Esophagus squamous epithelium (tissue), 5 donors: ENCODE measurements around the gene MIS18BP1. TPM values are rescaled to one million over a fixed set of nuclear protein-coding genes. Genes with fewer than 3 reads are reported as not detected.

ENCODE experiments used
- DNase-seq: peaks from one replicate; lab custom pipeline; 2025; lab: John Stamatoyannopoulos, UW
- H3K27ac ChIP-seq, 4 donors: fragments of 200-600 bp; sonication (generic); one replicate each; pipeline ENCODE4 v1.5.1; 2016 to 2019; ENCODE audit warnings: mild to moderate bottlenecking in 1 of 4
- H3K27me3 ChIP-seq, 4 donors: fragments of 200-600 bp; sonication (generic); 1 replicate in 3 of 4; 2 replicates in 1 of 4; pipeline versions ENCODE4 v1.5.1 to v1.6.0; 2017 to 2021; ENCODE audit warnings: antibody characterized with exemption in 1 of 4
- H3K36me3 ChIP-seq, 3 donors: fragments of 200-600 bp; sonication (generic); one replicate each; pipeline ENCODE4 v1.5.1; 2016 to 2019
- H3K4me1 ChIP-seq, 3 donors: fragments of 200-600 bp; sonication (generic); one replicate each; pipeline ENCODE4 v1.5.1; 2017 to 2019
- H3K4me3 ChIP-seq, 4 donors: fragments of 200-600 bp; sonication (generic); 1 replicate in 3 of 4; 2 replicates in 1 of 4; pipeline ENCODE4 v1.5.1; 2016 to 2019; ENCODE audit warnings: mild to moderate bottlenecking in 2 of 4, moderate library complexity in 1 of 4
- H3K9me3 ChIP-seq, 3 donors: fragments of 200-600 bp; sonication (generic); one replicate each; pipeline ENCODE4 v1.5.1; 2016 to 2019
- POLR2A ChIP-seq, 4 donors: fragments of 450-650 bp; IDR thresholded peaks; one replicate each; pipeline ENCODE4 v1.6.1; 2017; ENCODE audit warnings: antibody characterized with exemption in 4 of 4, mild to moderate bottlenecking in 4 of 4, moderate library complexity in 3 of 4
- WGBS, 2 donors: methylation state at CpG; one replicate each; pipeline ENCODE4 v1.1.5; 2018; 5-methylcytosine and 5-hydroxymethylcytosine counted together
- intact Hi-C: fragments of 100-400 bp; cut with DNase I; formaldehyde crosslinking; loops from one replicate; pipeline ENCODE4 v1.15.0; 2022
- small RNA-seq, 4 donors: library from RNA; depleted of rRNA; stranded (forward); fragments of <200 nt; gene quantifications; one replicate each; pipeline ENCODE3, GENCODE V24; 2016
- total RNA-seq, 4 donors: library from RNA; depleted of rRNA; stranded (reverse); fragments of >200 nt; gene quantifications; one replicate each; pipeline ENCODE4 v1.1.0, GENCODE V29; 2016
- TF ChIP-seq, protein P1 (sequence below), 6 experiments: fragments of 450-650 bp in 4 of 6; fragments of 200-600 bp in 2 of 6; sonication (generic) in 2 of 6; IDR thresholded peaks; one replicate each; pipeline ENCODE4 v1.5.1; 2016 to 2019; ENCODE audit warnings: antibody characterized with exemption in 6 of 6, mild to moderate bottlenecking in 4 of 6, moderate library complexity in 4 of 6
- donor health status: DM: yes; HTN: yes; CAD: no.

Gene MIS18BP1
- total RNA-seq, 4 donors from 2014 or later, result 16.2 to 30.7 (median 24.2) TPM

DNA sequence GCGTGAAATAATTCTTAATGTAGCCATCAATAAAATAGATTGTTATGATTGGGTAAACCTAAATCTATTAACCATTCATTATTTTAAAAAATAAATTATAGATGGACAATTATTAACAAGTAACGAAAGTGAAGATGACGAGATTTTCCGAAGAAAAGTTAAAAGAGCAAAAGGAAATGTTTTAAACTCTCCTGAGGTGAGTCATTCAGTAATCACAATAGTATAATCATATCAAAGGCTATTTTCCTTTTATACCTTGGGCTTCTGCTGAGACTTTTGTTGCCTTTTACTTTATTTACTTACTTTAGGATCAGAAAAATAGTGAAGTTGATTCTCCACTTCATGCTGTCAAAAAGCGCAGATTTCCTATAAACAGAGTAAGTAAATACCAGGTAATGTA lies 71.7 kb downstream of the MIS18BP1 start:
- 80 to 86% methylated on average over 5 of the region's 5 CpGs for WGBS, 2 donors
- no peaks in the 10 kb centered on the region for H3K36me3 ChIP-seq
- intact Hi-C loops, result no loop called here
- H3K4me3 ChIP-seq, result no peak overlapping the region
- H3K27ac ChIP-seq, result no peak overlapping the region
- TF ChIP-seq, protein P1, sequence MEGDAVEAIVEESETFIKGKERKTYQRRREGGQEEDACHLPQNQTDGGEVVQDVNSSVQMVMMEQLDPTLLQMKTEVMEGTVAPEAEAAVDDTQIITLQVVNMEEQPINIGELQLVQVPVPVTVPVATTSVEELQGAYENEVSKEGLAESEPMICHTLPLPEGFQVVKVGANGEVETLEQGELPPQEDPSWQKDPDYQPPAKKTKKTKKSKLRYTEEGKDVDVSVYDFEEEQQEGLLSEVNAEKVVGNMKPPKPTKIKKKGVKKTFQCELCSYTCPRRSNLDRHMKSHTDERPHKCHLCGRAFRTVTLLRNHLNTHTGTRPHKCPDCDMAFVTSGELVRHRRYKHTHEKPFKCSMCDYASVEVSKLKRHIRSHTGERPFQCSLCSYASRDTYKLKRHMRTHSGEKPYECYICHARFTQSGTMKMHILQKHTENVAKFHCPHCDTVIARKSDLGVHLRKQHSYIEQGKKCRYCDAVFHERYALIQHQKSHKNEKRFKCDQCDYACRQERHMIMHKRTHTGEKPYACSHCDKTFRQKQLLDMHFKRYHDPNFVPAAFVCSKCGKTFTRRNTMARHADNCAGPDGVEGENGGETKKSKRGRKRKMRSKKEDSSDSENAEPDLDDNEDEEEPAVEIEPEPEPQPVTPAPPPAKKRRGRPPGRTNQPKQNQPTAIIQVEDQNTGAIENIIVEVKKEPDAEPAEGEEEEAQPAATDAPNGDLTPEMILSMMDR (IDR thresholded peaks at IDR 0.05), result no peak
- no peak for TF ChIP-seq POLR2A (IDR thresholded peaks at IDR 0.05)
- no peaks in the 10 kb centered on the region for H3K27me3 ChIP-seq
- no peaks in the 10 kb centered on the region for H3K4me1 ChIP-seq
- no peaks in the 10 kb centered on the region for H3K9me3 ChIP-seq
- DNase-seq, result no peak

DNA sequence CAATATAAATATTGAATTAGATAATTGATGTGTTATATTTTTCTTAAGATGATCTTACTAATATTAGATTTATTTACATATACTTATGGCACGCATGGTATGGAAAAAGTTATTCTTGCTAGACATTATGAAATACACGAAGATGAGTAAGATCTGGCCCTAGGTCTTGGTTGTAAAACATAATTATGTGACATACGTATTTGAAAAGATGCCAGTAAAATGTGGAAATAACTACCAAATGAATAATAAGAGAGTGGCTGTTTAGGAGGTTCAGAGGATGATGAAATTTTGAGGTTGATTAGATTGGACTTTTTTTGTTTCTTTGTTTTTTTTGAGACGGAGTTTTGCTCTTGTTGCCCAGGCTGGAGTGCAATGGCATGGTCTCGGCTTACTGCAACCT lies 75.9 kb downstream of the MIS18BP1 start:
- WGBS, 2 donors, result 50 to 62% methylated on average over 5 of the region's 5 CpGs
- DNase-seq, result no peak
- TF ChIP-seq, protein P1 (IDR thresholded peaks at IDR 0.05), result no peak
- no peak for TF ChIP-seq POLR2A (IDR thresholded peaks at IDR 0.05)
- Histone ChIP-seq H3K9me3 (no peaks in the 10 kb centered on the region), H3K36me3 (no peaks in the 10 kb centered on the region), H3K27me3 (no peaks in the 10 kb centered on the region), H3K4me3 (no peak overlapping the region), H3K27ac (no peak overlapping the region), H3K4me1 (no peaks in the 10 kb centered on the region)
- intact Hi-C loops, result no loop called here

- Histone ChIP-seq H3K9me3 (no peaks in the 10 kb centered on the region), H3K27ac (no peak overlapping the region), H3K36me3 (peaks cover 0 to 37% (median 0%) of the 10 kb centered on the region in 3 donors), H3K4me1 (no peaks in the 10 kb centered on the region), H3K4me3 (no peak overlapping the region), H3K27me3 (no peaks in the 10 kb centered on the region)
- no peak for DNase-seq
- TF ChIP-seq, protein P1 (IDR thresholded peaks at IDR 0.05), result no peak
- no peak for TF ChIP-seq POLR2A (IDR thresholded peaks at IDR 0.05)
- intact Hi-C loops, result no loop called here
Observed at GRCh38 chr14:45169906-45170305, 83.1 kb downstream of the MIS18BP1 start.

- Histone ChIP-seq H3K27me3 (no peaks in the 10 kb centered on the region), H3K9me3 (no peaks in the 10 kb centered on the region), H3K4me3 (no peak overlapping the region), H3K4me1 (no peaks in the 10 kb centered on the region), H3K36me3 (peaks cover 0 to 10% (median 5%) of the 10 kb centered on the region in 3 donors), H3K27ac (no peak overlapping the region)
- no peak for TF ChIP-seq POLR2A (IDR thresholded peaks at IDR 0.05)
- TF ChIP-seq, protein P1 (IDR thresholded peaks at IDR 0.05), result no peak
- no peak for DNase-seq
- intact Hi-C loops, result no loop called here
Observed at GRCh38 chr14:45156067-45156466, 96.9 kb downstream of the MIS18BP1 start.

Small RNA genes lying within 50 kb of the gene (small RNA-seq; reads per million reads assigned to genes)
- 0 reads per million in 4 donors for gene RNU6-552P

Other genes starting within 250 kb of the MIS18BP1 start
- 10 to 100 TPM in 3 of 4 donors, 1 to 10 TPM in 1; 6.9 to 39.9 (median 19.2) TPM for gene PRPF39, start 169.1 kb downstream of the MIS18BP1 start, total RNA-seq
- 10 to 100 TPM; 28.8 to 44.9 (median 37.9) TPM for gene FKBP3, start 118.7 kb downstream of the MIS18BP1 start, total RNA-seq
- gene FANCM, start 117.3 kb downstream of the MIS18BP1 start, total RNA-seq, result 1 to 10 TPM; 4.4 to 6.8 (median 5.6) TPM